Measurements from ENCODE around the gene PDE8A.

The PDE8A gene

GRCh38 chr15:84956199-84956598 lies 25.5 kb upstream of the PDE8A start:
- no peak for FAIRE-seq
- no peak for DNase-seq (ENCODE audit: extremely low spot score, insufficient read length, low read depth)

- FAIRE-seq (no peak), DNase-seq (ENCODE audit: extremely low spot score, insufficient read length, low read depth) (no peak)
These were observed 21.1 kb upstream of the PDE8A start for GRCh38 chr15:84960391-84961113.

- FAIRE-seq = no peak
- no peak for DNase-seq (ENCODE audit: extremely low spot score, insufficient read length, low read depth)
These were observed 20.6 kb upstream of the PDE8A start for GRCh38 chr15:84961114-84961452.

- FAIRE-seq (no peak), DNase-seq (ENCODE audit: extremely low spot score, insufficient read length, low read depth) (no peak)
These were observed 19.9 kb upstream of the PDE8A start for GRCh38 chr15:84961707-84962106.

- FAIRE-seq (no peak), DNase-seq (ENCODE audit: extremely low spot score, insufficient read length, low read depth) (no peak)
These were observed 18.7 kb upstream of the PDE8A start for GRCh38 chr15:84962955-84963354.

GRCh38 chr15:84967380-84967779 lies 14.3 kb upstream of the PDE8A start:
- no peak for DNase-seq (ENCODE audit: extremely low spot score, insufficient read length, low read depth)

GRCh38 chr15:84968301-84968700 lies 13.4 kb upstream of the PDE8A start:
- no peak for FAIRE-seq

More at GRCh38 chr15:84967380-84967779, 14.3 kb upstream of the PDE8A start:
- FAIRE-seq = no peak

GRCh38 chr15:84969257-84969656 lies 12.4 kb upstream of the PDE8A start:
- no peak for FAIRE-seq

More at GRCh38 chr15:84968301-84968700, 13.4 kb upstream of the PDE8A start:
- DNase-seq (ENCODE audit: extremely low spot score, insufficient read length, low read depth) = no peak

GRCh38 chr15:84970843-84971242 lies 10.8 kb upstream of the PDE8A start:
- no peak for DNase-seq (ENCODE audit: extremely low spot score, insufficient read length, low read depth)
- FAIRE-seq = no peak

More at GRCh38 chr15:84969257-84969656, 12.4 kb upstream of the PDE8A start:
- DNase-seq (ENCODE audit: extremely low spot score, insufficient read length, low read depth) = no peak

- FAIRE-seq = no peak
These were observed 7.9 kb upstream of the PDE8A start for GRCh38 chr15:84973492-84974460.

GRCh38 chr15:84975871-84976351 lies 5.7 kb upstream of the PDE8A start:
- FAIRE-seq (no peak), DNase-seq (ENCODE audit: extremely low spot score, insufficient read length, low read depth) (no peak)

More at GRCh38 chr15:84973492-84974460, 7.9 kb upstream of the PDE8A start:
- no peak for DNase-seq (ENCODE audit: extremely low spot score, insufficient read length, low read depth)

- peak; percentile 73 for FAIRE-seq
These were observed 4.8 kb upstream of the PDE8A start for GRCh38 chr15:84976746-84977345.

GRCh38 chr15:84979651-84980050 lies 2.0 kb upstream of the PDE8A start:
- DNase-seq (ENCODE audit: extremely low spot score, insufficient read length, low read depth) = no peak

More at GRCh38 chr15:84976746-84977345, 4.8 kb upstream of the PDE8A start:
- DNase-seq (ENCODE audit: extremely low spot score, insufficient read length, low read depth) = no peak

GRCh38 chr15:84980196-84981053 lies 1.2 kb upstream of the PDE8A start:
- FAIRE-seq (peak; percentile 59), DNase-seq (ENCODE audit: extremely low spot score, insufficient read length, low read depth) (peak; percentile 68)

More at GRCh38 chr15:84979651-84980050, 2.0 kb upstream of the PDE8A start:
- no peak for FAIRE-seq

GRCh38 chr15:84981054-84981710 lies 474 bp upstream of the PDE8A start:
- FAIRE-seq (peak; percentile 93), DNase-seq (ENCODE audit: extremely low spot score, insufficient read length, low read depth) (peak; percentile 98)

GRCh38 chr15:84982301-84982920 lies 755 bp downstream of the PDE8A start:
- DNase-seq (ENCODE audit: extremely low spot score, insufficient read length, low read depth) (no peak), FAIRE-seq (peak; percentile 65)

- no peak for FAIRE-seq
These were observed 1.6 kb downstream of the PDE8A start for GRCh38 chr15:84983294-84983693.

GRCh38 chr15:84983711-84984110 lies 2.1 kb downstream of the PDE8A start:
- no peak for DNase-seq (ENCODE audit: extremely low spot score, insufficient read length, low read depth)
- no peak for FAIRE-seq

More at GRCh38 chr15:84983294-84983693, 1.6 kb downstream of the PDE8A start:
- no peak for DNase-seq (ENCODE audit: extremely low spot score, insufficient read length, low read depth)

All from GM18507 (cell line).